Measurements from ENCODE around the gene POU4F3.
"Not testable (repeated sequence)": the region's sequence is repeated elsewhere in the genome, so short reads cannot be mapped to it uniquely, and the experiment has no call there.

POU4F3 gene

GRCh38 chr5:146338774-146339714 is at the start of gene POU4F3:
Gene POU4F3 (plus strand): TSS chr5:146338839. CDS start chr5:146339113, 274 bp downstream.
- no peak for DNase-seq (ENCODE audit: low read depth)

DNA sequence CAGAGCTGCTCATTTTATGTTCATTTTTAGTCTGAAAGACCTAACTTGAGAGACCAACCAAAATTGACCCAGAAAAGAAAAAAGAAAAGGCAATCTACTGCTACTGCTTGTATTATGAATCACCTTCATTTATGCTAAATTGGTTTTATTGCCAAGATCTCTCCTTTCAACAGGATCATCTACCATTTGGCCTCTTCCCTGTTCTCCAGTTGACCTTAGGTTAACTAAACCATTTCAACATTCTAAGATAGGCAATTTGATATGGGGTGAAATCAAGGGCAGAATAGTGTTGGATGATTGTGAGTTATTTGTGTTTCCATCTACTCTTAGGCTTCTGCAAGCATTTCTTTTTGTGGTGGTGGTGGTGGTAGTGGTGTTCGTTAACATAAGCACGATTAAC is 48.3 kb upstream of the POU4F3 start:
- no peak for DNase-seq (ENCODE audit: low read depth)

GRCh38 chr5:146291421-146292074 is 47.1 kb upstream of the POU4F3 start:
- peak; percentile 24 for DNase-seq (ENCODE audit: low read depth)

- DNase-seq (ENCODE audit: low read depth) = no peak
Observed at GRCh38 chr5:146296245-146296644, 42.4 kb upstream of the POU4F3 start.

DNA sequence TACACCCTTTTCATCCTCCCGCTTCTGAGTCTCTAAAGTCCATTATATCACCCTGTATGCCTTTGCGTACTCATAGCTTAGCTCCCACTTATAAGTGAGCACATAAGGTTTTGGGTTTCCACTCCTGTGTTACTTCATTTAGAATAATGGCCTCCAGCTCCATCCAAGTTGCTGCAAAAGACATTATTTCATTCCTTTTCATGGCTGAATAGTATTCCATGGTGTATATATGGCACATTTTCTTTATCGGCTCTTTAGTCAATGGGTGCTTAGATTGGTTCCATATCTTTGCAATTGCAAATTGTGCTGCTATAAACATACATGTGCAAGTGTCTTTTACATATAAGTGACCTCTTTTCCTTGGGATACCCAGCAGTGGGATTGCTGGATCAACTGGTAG is 39.7 kb upstream of the POU4F3 start:
- DNase-seq (ENCODE audit: low read depth) = not testable (repeated sequence)

GRCh38 chr5:146301626-146302025 is 37.0 kb upstream of the POU4F3 start:
- DNase-seq (ENCODE audit: low read depth) = no peak

DNA sequence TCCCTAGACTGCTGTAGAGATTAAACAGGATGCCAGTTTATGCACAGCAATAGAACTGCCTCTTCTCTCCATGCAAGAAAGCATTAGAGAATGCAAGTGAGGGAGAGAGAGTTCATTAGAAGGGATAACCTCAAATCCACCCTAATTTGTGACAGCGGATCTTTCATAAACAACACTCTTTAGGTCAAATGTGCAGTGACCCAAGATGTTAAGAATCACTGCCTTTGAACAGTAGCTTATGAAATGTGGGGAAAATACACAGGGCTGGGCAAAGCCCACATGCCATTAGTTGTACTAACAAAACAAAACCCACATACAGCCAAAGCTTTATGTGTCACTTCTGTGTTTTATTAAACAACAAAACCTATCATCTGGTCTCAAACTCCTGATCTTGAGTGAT is 36.2 kb upstream of the POU4F3 start:
- no peak for DNase-seq (ENCODE audit: low read depth)

GRCh38 chr5:146306838-146307237 is 31.8 kb upstream of the POU4F3 start:
- no peak for DNase-seq (ENCODE audit: low read depth)

GRCh38 chr5:146307796-146308195 is 30.8 kb upstream of the POU4F3 start:
- no peak for DNase-seq (ENCODE audit: low read depth)

DNA sequence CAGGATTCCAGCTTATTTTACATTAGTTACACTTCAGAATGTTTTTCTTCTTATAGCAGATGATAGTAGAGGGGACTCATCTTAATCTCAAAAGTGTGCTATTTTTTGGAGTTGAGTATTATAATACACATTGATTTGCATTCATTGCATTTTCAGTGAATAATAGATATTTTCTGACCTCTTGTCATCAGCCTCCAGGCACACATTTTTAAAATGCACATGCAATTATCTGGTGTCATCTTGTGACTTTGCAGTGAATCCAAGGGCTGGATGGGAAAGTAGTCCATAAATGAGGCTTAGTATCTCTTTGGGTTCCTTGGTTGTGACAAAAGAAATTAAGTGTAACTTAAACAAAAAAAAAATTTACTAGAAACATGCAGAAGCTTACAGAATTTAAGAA is 28.1 kb upstream of the POU4F3 start:
- DNase-seq (ENCODE audit: low read depth) = no peak

- no peak for DNase-seq (ENCODE audit: low read depth)
Observed at GRCh38 chr5:146311278-146311677, 27.4 kb upstream of the POU4F3 start.

DNA sequence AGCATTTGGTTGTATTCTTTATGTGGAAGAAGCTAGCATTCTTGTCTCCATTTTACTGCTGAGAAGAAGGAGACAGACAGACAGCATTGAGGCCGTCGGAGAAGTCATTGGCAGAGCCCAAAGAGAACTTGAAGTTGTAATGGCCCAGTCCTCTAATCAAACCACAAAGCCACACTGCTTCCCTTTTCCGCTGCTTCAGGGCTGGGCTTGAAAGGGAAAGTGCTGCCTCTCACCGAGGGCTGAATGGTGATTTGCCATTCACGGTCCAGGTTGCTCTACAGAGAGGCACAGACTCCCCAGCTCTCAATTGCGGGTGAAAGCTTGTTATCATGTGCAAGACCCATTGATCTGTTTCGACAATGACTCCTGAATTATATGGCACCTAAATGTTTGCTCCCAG is 25.6 kb upstream of the POU4F3 start:
- DNase-seq (ENCODE audit: low read depth) = no peak

GRCh38 chr5:146321571-146321970 is 17.1 kb upstream of the POU4F3 start:
- no peak for DNase-seq (ENCODE audit: low read depth)

GRCh38 chr5:146327257-146327870 is 11.3 kb upstream of the POU4F3 start:
- no peak for DNase-seq (ENCODE audit: low read depth)

- DNase-seq (ENCODE audit: low read depth) = no peak
Observed at GRCh38 chr5:146327989-146328388, 10.7 kb upstream of the POU4F3 start.

DNA sequence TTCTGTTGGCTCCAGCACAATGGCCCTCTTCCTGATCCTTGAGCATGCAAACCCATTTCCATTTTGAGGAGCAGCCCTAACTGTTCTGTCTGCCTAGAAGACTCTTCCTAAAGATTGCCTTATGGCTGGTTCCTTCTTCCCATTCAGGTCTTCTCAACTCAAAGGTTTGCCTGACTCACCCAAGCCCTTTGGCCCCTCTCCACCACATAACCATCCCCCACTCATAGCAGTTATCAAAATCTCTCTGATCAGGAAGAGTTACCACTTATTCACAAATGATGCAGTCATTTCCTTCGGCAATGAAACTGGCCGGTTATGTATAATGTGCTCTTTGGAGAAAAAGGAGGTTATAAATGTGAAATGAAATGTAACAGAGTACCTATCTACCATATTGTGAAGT is 8.9 kb upstream of the POU4F3 start:
- no peak for DNase-seq (ENCODE audit: low read depth)

DNA sequence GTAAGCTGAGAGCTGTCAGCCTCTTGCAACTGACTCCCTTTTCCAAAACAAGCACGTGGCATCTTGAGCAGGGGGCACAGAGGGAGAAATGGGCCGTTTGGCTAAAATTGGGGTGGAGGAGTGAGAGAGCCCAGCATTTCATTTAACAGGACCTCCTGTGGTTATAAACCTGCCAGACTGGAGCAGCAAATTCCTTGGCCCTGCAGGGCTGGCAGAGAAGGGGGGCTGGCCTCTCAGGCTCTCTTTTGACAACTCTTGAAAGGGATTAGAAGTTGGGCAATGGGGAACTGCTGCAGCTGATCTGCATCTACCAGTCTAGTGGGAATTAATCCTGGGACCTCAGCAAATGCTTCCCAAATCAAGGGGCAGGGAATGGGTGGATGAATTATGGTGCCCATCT is 7.2 kb upstream of the POU4F3 start:
- DNase-seq (ENCODE audit: low read depth) = no peak

GRCh38 chr5:146334074-146334533 is 4.5 kb upstream of the POU4F3 start:
- no peak for DNase-seq (ENCODE audit: low read depth)

DNA sequence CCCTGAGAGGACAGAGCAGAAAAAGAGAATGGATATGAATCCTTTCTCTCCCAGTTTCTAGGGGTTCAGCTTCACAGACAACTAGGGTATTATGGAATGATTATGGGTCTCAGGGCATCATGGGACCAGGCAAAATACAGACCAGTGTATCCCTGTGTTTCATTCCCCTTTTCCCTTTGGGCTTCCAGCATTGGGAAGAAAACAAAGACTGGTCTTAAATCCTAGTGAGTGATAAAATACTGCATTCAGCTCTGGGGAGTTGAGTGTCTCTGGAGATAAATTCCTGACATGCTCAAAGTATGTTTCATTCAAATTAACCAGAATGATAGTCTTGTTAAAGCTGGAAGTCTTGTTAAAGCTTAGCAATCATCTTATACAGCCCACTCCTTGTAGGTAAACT is 2.4 kb upstream of the POU4F3 start:
- DNase-seq (ENCODE audit: low read depth) = no peak

DNA sequence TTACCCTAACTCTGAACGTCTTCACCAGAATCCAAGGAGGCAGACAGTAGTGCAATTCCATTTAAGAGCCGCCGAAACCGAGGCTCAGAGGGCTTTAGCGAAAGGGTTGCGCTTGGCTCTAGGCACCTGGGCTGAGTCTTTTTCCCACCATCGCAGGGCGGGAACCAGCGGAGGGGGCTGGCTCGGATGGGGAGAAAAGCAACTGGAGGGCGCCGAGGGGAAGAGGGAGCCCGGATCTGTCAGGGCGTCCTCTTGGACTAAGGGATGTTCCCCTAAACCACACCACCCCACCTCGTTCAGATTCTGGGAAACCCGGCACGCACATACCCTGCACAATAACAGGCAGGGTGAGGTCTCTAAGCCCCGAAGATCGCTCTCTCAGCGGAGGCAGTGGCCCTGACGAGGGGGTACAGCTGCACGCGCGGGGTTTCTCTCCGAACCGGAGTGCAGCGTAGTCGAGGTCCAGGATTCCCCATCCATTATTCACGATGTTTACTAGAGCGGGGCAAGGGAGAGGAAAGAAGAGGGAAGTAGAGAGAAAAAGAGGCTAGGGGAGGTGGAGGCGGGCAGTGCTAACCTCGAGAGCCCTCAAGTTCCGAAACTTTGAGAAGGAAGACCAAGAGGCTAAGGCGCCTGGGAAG is 1.3 kb upstream of the POU4F3 start:
- no peak for DNase-seq (ENCODE audit: low read depth)

DNA sequence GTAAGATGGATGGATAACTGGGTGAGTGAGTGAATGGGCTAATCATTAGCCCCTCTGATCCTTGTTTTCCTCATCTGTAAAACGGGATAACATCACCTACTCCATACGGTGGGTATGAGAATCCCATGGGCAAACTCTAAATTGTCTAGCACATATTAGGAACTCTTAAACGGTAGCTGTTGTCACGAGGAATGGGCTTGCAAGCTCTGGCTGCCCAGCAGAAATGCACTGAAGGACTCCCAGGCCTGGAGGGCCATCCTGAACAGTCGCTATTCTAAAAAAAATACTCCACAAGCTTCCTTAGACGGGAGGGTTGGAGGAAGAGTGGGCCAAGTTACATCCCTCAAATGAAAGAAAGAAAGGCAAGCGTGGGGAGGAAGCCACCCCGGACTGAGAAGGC is 711 bp upstream of the POU4F3 start:
- DNase-seq (ENCODE audit: low read depth) = no peak

DNA sequence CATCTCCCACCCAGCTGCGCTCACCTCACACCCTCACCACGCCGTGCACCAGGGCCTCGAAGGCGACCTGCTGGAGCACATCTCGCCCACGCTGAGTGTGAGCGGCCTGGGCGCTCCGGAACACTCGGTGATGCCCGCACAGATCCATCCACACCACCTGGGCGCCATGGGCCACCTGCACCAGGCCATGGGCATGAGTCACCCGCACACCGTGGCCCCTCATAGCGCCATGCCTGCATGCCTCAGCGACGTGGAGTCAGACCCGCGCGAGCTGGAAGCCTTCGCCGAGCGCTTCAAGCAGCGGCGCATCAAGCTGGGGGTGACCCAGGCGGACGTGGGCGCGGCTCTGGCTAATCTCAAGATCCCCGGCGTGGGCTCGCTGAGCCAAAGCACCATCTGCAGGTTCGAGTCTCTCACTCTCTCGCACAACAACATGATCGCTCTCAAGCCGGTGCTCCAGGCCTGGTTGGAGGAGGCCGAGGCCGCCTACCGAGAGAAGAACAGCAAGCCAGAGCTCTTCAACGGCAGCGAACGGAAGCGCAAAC is 1.1 kb downstream of the POU4F3 start:
- no peak for DNase-seq (ENCODE audit: low read depth)

Measured in fibroblast of gingiva (primary cell).